NB4 (cell line): ENCODE data around the gene CDON.
"Not testable (repeated sequence)": the region's sequence is repeated elsewhere in the genome, so short reads cannot be mapped to it uniquely, and the experiment has no call there.

Experiments used
- DNase-seq: peaks from one replicate; pipeline ENCODE4 v3.0.0; 2010; ENCODE audit warnings: low read depth
- H3K4me3 ChIP-seq: one replicate; pipeline ENCODE4 v1.5.1; 2011; ENCODE audit warnings: mild to moderate bottlenecking, low read depth, low read length, moderate library complexity
- CTCF ChIP-seq: IDR thresholded peaks from one replicate; pipeline ENCODE4 v1.5.1; 2012; ENCODE audit warnings: low read depth, low read length
- MAX ChIP-seq: IDR thresholded peaks from 2 replicates; pipeline ENCODE4 v1.6.1; 2011; ENCODE audit warnings: low read depth, low read length
- MYC ChIP-seq: IDR thresholded peaks from 2 replicates; pipeline ENCODE4 v1.6.1; 2011; ENCODE audit warnings: low read depth, low read length
- POLR2A ChIP-seq: IDR thresholded peaks from 2 replicates; pipeline ENCODE4 v1.6.1; 2011; ENCODE audit warnings: mild to moderate bottlenecking; ENCODE audit not compliant: insufficient read length; ENCODE audit errors: extremely low read depth

CDON gene

DNA sequence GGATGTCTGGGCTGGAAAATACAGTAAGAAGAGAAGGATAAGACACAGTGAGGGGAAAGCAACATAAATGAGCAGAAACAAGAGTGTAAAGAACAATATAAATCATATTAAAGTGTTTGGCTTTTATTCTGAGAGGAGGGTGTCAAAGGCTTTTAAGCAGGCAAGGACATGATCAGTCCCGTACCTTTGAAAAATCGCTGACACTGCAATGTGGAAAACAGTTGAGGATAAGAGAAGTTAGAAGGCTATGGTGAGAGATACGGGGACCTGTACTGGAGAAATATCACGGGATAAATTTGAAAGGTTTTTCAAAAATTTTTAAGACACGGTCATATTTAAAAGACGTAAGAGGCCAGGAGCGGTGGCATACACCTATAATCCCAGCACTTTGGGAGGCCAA is 30.3 kb downstream of the CDON start:
- TF ChIP-seq POLR2A, result no peak
- TF ChIP-seq MYC, result no peak
- no peak for TF ChIP-seq CTCF
- no peak for TF ChIP-seq MAX
- H3K4me3 ChIP-seq, result no peak overlapping the region
- DNase-seq, result no peak

GRCh38 chr11:126029805-126030204 is 32.9 kb downstream of the CDON start:
- TF ChIP-seq MAX, result no peak
- DNase-seq, result no peak
- no peak overlapping the region for H3K4me3 ChIP-seq

DNA sequence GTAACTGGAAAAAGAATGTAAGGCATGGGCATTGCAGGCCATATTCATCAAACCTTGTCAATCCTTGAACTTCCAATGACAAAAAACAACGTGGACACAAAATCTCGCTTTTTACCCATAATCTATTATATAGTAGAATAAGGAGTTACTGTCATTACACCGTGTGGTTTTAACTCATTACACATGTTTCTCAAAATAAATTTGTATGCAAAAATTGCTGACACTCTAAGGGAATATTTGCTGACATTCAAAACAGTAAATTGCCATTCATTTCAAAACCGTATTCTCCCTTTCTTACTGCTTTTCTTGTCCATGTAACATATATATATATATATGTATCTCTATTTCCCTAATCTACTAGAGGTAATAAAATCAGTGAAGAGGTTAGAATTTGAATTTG is 33.4 kb downstream of the CDON start:
- no peak for DNase-seq
- TF ChIP-seq MAX (no peak), MYC (no peak), POLR2A (no peak), CTCF (no peak)
- no peak overlapping the region for H3K4me3 ChIP-seq

- not testable (repeated sequence) for DNase-seq, H3K4me3 ChIP-seq
These were observed 34.1 kb downstream of the CDON start for GRCh38 chr11:126028534-126028933.

GRCh38 chr11:126026579-126026978 is 36.1 kb downstream of the CDON start:
- H3K4me3 ChIP-seq, result no peak overlapping the region
- no peak for TF ChIP-seq POLR2A
- TF ChIP-seq CTCF, result no peak
- no peak for TF ChIP-seq MAX
- no peak for TF ChIP-seq MYC
- DNase-seq, result no peak

- no peak overlapping the region for H3K4me3 ChIP-seq
- no peak for TF ChIP-seq MAX
- TF ChIP-seq CTCF, result no peak
- no peak for TF ChIP-seq POLR2A
- TF ChIP-seq MYC, result no peak
- DNase-seq, result no peak
These were observed 36.8 kb downstream of the CDON start for GRCh38 chr11:126025822-126026221.

GRCh38 chr11:126024123-126024522 is 38.5 kb downstream of the CDON start:
- TF ChIP-seq MYC, result no peak
- TF ChIP-seq MAX, result no peak
- TF ChIP-seq POLR2A, result no peak
- no peak for TF ChIP-seq CTCF
- no peak overlapping the region for H3K4me3 ChIP-seq
- DNase-seq, result no peak
